CD4-positive, alpha-beta T cell treated with Interleukin-17A for 4 hours (primary cell): ENCODE data around the gene CRYGD.
"Not testable (repeated sequence)": the region's sequence is repeated elsewhere in the genome, so short reads cannot be mapped to it uniquely, and the experiment has no call there.

Experiments used
- DNase-seq: peaks from one replicate; pipeline ENCODE4 v3.0.0-alpha.2; 2020; ENCODE audit warnings: mixed read lengths

The CRYGD gene

DNA sequence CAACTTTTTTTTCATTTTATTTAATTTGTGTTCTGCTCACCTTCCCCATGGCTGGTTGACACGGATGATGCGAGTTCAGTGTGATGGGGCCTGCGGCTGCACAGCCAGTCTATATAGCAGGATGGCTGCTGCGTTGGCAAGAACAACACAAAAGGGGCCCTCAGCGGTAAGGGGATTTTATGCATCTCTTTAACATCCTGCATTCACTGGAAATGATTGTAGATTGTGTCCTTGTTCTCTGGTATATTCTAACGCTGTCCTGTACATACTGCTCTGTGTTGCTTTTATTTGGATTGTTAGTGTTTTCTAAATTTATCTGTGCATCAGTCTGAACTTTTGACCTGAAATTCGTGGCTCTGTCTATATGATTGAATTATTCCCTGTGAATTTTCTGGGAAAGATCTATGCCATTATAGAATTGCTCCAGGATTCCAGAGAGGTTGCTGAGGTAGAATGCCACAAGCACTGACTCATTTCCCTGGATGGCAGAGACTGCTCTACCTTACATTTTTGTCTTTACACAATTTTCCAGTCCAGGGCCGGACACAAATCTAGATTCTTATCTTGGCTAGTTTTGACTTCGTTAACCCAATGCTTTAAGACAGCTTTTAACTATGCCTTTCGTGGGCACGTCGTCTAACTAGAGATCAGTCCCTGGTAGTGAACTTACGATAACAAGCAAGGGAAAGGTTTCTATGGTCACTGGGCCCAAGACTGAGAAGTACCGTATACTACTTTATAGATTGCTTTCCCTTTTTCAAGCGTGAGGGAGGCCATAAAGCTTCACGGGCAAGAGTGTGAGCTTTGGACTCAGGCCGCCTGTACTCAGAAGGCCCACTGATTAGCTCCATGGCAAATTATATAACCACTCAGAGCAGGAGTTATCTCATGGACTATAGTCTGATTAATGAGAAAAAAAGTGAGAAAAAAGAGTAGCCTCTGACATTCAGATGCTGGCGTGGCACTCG lies 5.7 kb upstream of the CRYGD start, which contains the start of gene CRYGC:
CRYGC (minus strand) TSS at position 85 of the 968 bp plus-strand sequence; CDS start at position 49, 36 bp downstream.
- DNase-seq = no peak

DNA sequence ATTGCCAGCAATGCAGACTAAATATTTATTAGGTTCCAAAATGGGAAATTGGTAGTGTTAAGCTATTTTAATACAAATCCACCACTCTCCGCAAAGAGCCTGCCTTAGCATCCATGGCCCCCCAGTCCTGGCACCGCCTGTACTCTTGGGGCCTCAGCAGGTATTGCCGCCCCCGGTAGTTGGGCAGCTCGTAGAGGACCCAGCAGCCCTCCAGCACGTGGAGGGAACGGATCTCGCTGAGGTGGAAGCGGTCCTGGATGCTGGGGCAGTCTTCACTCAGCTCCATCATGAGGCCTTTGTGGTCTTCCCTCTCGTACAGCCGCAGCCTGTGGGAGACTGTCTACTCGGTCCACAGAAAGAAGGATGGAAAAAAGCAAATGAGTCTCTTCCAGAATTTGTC lies 3.8 kb upstream of the CRYGD start:
- DNase-seq = no peak

DNA sequence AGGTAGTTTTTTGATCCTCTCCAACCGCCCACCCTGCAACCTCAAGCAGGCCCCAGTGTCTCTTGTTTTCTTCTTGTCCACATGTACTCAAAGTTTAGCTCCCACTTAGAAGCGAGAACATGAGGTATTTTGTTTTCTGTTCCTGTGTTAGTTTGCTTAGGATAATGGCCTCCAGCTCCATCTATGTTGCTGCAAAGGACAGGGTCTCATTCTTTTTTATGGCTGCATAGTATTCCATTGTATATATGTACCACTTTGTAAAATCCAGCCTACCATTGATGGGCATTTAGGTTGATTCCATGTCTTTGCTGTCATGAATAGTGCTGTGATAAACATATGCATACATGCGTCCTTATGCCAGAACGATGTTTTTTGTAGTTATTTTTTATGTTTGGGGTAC lies 2.8 kb upstream of the CRYGD start:
- no peak for DNase-seq

DNA sequence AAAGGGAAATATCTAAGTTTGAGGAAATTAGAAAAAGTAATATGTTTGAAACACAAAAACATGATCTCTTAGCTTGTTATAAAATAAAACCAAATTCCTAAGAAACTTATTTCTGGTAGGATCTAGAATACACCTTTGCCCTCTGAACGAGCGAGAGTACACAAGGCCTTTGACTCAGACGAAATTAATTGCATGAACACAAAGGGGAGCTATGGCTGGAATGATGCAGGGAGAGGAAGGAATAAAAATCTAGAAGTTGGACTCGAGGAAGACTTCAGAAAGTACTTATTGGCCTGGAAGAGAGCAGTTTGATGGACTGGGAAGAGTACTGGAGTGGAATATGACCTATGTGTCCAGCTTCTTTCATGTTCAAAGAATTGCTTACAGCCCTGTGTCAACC lies 927 bp upstream of the CRYGD start:
- no peak for DNase-seq

DNA sequence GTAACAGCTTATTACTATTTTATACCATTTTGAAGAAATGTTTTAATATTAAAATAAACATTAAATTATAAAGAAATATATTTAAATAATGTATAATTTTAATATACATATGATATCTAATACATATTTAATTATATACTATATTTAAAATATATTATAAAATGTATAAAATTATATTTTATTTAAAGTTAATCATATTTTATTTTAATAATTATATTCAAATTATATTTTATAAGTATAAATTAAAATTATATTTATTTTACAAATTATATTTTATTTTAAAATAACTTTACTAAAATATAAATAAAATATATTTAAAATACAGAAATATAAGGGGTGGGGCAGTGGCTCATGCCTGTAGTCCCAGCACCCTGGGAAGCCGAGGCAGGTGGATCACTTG lies 2.1 kb downstream of the CRYGD start:
- no peak for DNase-seq

DNA sequence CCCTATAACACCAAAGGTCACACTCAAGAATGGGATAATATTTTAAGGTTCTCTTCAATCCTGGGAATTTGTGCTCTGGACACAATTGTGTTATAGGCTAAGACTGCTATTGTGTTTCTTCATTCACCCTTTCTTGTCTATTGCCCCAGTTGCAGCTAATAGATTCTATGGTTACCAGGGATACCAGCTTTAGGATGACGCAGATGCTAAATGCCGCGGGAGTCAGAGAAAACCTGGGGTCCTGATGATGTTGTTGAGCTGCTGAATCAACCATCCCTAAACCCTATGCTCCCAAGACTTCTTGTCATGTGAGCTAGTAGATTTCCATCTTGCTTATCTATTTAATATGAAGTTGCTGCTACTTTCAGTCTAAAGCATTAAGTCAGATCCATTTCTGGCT lies 5.4 kb downstream of the CRYGD start:
- DNase-seq = no peak

DNA sequence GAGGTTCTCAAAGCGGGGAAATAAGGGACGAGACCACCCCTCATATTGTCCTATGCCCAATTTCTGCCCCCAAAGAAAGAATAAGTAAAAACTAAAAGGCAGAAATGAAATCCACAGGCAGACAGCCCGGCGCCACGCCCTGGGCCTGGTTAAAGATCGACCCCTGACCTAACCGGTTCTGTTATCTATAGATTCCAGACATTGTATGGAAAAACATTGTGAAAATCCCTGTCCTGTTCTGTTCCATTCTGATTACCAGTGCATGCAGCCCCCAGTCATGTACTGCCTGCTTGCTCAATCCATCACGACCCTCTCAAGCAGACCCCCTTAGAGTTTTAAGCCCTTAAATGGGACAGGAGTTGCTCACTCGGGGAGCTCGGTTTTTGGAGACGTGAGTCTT lies 6.9 kb downstream of the CRYGD start:
- DNase-seq = not testable (repeated sequence)

DNA sequence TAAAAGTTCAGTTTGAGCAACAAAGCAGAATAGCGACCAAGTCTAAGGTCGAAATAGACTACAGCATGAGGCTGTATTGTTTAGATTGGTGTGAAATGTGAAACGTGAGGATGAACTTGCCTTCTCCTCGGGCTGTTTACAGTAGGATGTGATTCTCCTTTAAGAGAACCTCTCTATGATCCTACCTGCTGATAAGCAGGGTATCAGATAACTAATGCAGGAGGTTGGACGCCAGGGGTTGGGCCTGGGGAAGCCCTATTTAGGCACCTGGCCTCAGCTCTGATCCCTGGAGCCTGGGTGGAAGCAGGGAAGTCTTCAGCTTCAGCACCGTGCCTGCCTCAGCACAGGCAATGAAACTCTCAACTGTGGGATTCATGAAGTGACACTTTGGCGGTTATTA lies 11.4 kb downstream of the CRYGD start:
- DNase-seq = no peak

DNA sequence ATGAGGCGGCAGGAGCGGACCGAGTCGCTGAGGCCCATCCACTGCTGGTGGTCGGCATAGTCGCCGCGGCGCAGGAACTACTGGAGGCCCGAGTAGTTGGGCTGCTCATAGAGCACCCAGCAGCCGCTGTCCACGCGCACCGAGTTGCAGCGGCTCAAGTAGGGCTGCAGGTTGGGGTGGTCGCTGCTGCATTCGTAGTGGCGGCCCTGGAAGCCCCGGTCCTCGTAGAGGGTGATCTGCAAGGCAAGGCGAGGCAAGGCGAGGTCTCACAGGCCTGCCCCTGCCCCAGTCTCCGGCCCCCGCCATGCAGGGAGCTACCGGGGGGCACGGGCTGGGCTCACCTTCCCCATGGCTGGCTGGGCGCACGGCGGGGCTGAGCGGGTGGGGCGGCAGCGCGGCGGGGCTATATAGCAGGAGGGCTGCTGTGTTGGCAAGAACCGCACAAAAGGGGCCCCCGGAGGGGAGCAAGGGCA lies 12.0 kb downstream of the CRYGD start:
- not testable (repeated sequence) for DNase-seq

DNA sequence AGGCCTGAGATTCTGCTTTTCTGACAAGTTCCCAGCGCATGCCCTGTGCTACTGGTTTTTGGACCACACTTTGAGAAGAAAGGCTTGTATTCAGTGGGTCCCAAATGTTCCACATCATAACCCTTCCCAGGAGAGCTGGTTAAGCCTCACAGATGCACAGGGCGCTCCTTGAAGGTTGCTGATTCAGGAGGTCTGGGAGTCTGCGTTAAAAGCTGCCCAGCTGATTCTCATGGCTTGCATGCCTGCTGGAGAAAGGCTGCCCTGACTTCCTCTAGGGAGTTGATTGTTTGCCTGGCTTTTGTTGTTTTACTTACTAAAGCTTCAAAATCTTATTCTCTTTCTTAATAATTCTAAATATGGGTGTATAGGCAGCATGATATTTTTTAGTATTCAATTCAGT lies 20.7 kb downstream of the CRYGD start:
- no peak for DNase-seq

DNA sequence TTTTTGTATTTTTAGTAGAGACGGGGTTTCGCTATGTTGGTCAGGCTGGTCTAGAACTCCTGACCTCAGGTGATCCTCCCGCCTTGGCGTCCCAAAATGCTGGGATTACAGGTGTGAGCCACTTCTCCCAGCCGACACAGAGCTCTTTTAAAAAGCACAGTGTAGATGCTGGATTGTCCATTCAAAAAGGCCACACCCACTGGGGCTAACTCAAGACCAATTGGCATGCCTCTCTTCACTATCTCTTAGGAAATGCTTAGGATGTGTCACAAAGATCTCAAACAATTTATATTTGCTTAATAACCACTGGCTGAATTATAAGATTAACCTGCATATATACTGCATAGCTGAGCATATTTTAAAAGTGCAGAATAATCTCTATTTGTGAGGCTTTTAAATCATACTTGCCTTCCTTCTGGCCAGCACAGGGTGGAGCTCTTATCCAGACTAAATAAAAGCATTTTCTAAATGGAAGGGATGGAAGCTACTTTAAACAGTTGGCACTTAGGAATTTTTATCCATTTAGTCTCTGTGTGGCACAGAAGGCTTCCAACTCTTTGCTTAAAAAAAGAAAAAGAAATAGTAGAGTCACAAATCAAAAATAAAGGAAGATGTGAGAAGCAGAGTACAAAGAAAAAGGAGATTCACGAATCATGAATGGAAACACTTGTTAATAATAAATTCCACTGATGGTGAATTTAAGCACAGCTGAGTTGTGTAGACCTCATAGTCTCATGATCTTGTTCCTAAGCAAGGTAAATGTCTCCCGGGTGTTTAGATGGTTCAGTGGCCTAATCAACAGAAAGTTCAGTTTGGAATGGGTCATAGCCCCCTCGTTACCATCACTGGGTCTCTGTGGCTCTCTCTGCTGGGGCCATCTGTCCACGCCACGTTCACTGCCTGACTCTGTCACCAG lies 22.4 kb downstream of the CRYGD start:
- DNase-seq = no peak

DNA sequence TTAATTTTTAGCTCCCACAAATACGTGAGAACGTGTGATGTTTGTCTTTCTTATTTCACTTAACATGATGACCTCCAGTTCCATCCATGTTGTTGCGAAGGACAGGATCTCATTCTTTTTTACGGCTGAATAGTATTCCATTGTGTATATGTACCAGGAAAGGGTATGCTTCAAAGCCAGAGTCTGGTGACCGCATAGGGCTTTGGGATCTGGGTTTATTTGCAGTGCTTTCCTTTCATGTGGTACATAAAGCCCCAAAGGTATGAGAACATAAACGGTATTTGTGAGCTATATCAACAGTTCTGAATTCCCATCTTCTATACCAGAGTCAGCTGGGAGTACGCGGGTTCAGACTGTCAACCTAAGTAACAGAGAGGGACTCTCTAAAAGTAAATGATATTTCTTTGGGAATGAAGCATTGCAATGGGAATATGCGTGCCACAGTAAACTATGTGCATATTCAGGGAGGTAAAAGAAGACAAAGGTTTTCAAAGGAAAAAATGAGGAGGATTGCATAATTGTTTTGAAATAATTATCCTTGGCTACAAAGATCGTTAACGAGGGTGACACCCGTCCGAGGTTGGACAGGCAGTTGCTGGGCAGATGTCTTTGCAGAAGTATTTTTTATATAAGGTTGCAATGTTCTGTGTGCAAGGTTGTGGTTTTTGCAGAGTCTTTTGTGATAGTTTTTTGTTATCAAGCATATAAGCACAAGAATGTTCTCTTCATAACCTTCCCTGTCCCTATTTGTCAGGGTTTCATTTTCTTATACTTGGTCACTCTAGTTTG lies 24.4 kb downstream of the CRYGD start:
- no peak for DNase-seq

DNA sequence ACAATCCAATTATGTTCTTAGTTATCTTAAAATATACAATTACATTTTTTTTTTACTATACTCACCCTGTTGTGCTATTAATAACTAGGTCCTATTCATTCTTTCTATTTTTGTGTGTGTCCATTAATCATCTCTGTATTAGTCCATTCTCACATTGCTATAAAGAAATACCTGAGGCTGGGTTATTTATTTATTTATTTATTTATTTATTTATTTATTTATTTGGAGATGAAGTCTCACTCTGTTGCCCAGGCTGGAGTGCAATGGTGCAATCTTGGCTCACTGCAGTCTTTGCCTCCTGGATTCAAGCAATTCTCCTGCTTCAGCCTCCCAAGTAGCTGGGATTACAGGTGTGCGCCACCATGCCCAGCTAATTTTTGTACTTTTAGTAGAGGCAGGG lies 25.6 kb downstream of the CRYGD start:
- DNase-seq = not testable (repeated sequence)

DNA sequence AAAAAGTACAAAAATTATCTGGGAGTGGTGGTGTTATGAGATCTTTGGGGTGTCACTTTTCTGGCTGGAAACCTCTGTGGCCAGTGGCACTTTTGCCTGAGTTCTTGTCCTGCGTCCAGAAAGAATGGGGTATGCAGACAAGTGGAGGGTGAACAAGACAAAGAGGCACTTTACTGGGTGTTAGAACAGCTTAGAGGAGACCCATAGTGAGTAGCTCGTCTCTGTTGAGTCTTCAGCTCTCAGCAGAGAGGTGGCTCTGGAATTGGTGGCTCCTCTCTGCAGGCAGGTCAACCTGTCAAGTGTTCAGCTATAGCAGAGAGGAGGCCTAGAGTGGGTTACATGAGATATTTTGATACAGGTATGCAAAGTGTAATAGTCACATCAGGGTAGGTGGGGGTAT lies 26.1 kb downstream of the CRYGD start:
- DNase-seq = no peak

DNA sequence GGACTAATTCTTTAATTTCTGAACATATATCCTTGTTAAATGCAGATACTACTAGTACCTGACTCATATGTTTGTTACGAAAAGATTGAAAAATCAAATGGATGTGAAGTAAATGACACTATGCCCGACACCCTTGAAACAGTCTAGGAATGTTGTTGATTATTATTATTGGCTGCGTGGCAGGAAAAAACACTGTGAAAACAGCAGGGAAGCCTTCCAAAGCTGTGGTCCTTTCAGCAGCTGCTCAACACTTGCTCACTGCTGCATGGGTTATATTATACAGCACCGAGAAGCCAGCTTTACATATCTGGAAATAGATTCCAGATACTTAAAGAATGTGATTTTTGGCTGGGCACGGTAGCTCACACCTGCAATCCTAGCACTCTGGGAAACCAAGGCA lies 26.5 kb downstream of the CRYGD start:
- no peak for DNase-seq

DNA sequence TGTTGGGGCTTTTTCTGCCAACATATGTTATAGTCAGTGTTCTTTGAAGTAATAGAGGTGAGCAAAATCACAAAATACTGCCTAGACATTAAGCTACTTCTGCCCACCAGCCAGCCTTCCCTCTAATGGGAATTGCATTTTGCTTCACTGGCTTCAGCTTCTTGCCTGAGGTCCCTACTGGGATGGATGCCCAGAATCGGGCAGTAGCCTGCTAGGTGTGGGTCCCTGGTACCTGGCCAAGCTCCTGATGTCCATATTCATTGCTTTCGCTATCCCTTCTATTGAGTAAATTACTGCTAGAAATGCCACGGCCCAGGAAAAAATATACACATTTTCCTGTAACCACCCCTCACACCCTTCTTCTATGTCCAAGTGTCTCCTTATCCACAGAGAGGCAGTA lies 27.0 kb downstream of the CRYGD start:
- no peak for DNase-seq

DNA sequence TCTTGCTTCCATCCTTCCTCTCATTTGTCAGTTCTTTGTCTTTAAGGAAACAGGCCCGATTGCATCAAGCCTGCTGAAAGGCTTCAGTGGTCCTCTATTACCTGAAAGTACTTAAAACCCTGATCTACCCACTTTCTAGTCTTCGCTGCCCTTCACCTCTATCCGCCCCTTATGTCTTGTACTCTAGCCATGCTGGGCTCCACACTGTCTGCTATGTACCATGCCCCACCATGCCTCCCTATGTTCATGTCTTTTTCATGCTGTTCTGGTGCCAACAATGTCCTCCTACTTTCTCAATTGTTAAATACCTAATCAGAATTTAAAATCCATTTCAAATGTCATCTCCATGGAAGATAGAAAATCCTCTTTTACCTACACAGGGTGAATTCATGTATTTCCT lies 28.2 kb downstream of the CRYGD start:
- DNase-seq = no peak

DNA sequence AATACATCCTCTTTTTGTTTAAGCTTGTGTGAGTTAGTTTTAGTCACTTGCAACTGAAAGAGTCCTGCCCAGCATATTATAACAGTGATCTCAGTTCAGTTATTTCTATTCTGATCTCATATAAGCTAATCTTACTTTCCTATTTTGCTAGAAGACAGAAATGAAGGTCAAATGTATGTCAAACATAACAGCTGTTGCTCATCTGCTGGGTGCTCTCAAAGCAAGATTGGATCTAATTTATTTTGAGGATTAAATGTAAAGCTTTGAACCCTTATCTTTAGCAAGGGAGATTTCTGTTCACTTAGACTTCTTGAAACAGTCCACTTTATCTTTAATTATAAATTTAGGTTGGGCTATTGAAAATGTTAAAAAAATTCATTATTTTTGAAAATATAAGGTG lies 31.2 kb downstream of the CRYGD start:
- DNase-seq = no peak

DNA sequence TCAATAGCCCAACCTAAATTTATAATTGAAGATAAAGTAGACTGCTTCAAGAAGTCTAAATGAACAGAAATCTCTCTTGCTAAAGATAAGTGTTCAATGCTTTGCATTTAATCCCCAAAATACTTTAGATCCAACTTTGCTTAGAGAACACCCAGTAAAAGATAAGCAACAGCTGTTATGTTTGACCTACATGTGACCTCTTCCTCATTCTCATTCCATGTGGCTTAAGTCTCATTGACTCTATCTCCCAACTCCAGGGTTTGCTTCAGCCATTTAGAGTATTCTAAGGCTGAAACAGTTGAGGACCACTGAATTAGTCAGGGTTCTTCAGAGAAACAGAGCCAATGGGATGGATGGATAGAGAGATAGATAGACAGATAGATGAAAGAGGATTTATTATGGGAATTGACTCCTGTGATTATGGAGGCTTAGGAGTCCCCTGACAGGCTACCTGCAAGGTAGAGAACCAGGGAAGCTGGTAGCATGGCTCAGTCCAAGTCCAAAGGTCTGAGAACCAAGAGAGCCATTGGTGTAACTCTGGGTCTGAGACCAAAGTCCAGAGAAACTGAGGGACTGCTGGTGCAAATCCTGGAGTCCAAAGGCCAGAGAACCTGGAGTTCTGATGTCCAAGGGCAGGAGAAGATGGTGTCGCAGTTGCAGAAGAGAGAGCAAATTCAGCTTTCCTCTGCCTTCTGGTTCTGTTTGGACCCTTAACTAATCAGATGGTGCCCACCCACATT lies 32.1 kb downstream of the CRYGD start:
- no peak for DNase-seq

DNA sequence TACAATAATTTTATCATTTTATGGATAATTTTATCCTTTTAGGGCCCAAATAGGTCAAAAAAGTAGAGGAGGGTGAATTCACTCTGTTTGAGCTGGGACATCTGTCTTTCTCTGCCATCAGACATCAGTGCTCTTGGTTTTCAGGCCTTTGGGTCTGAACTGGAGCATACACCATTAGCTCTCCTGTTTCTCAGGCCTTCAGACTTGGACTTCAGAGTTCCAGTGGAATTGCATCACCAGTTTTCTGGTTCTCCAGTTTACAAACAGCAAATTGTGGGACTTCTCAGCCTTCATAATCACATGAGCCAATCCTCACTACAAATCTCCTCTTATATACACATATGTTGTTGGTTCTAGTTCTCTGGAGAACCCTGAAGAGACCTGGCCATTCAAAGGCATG lies 33.9 kb downstream of the CRYGD start:
- DNase-seq = no peak

DNA sequence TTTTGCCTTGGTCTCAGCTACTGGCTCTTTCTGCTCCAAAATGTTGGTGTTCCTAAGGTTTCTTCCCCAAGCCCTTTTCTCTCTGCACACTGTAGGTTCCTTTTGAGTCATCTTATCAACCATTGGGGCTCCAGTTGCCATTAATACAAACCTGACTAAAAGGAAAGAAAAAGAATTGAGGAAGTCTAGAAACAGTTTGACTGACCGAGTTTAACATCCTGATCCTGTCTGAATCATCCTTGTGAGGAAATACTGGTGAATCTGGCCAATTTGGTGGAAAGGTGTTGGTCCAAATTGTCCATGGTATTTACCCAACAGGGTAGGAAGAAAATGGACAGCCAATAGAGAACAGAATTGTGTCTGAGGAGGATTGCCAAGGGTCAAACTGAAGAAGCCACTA lies 38.3 kb downstream of the CRYGD start:
- DNase-seq = no peak

DNA sequence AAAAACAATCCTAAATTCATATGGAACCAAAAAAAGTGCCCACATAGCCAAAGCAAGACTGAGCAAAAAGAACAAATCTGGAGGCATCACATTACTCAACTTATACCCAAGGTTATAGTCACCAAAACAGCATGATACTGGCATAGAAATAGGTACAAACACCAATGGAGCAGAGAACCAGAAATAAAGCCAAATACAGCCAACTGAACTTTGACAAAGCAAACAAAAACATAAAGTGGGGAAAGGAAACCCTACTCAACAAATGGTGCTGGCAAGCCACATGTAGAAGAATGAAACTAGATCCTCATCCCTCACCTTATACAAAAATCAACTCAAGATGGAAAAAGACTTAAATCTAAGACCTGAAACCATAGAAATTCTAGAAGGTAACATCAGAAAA lies 40.5 kb downstream of the CRYGD start:
- DNase-seq = no peak
